Suppressor macrophage (primary cell): ENCODE results near the gene DDR1.

ENCODE experiments used
- DNase-seq, 4 experiments: peaks; one replicate each; pipeline ENCODE4 v3.0.0-alpha.2; 2020 to 2022

DDR1 gene

GRCh38 chr6:30881392-30882203 lies 2.7 kb upstream of the DDR1 start:
- DNase-seq: no peak

GRCh38 chr6:30882204-30882758 lies 2.0 kb upstream of the DDR1 start:
- DNase-seq: no peak

- DNase-seq: no peak
Measured at GRCh38 chr6:30882759-30883684, 1.3 kb upstream of the DDR1 start.

- DNase-seq: peak in 3 of 4 experiments; percentile 36 to 55 (median 53)
Measured at GRCh38 chr6:30884521-30885480, 482 bp downstream of the DDR1 start.

GRCh38 chr6:30885481-30885998 lies 1.2 kb downstream of the DDR1 start:
- no peak for DNase-seq

- no peak for DNase-seq
Measured at GRCh38 chr6:30885999-30886896, 1.9 kb downstream of the DDR1 start.

- no peak for DNase-seq
Measured at GRCh38 chr6:30886897-30887255, 2.6 kb downstream of the DDR1 start.

GRCh38 chr6:30887901-30888815 lies 3.8 kb downstream of the DDR1 start:
- DNase-seq: no peak

GRCh38 chr6:30888816-30889495 lies 4.6 kb downstream of the DDR1 start:
- no peak for DNase-seq

GRCh38 chr6:30889496-30889885 lies 5.2 kb downstream of the DDR1 start:
- no peak for DNase-seq

GRCh38 chr6:30889921-30890645 lies 5.8 kb downstream of the DDR1 start:
- no peak for DNase-seq

- DNase-seq: no peak
Measured at GRCh38 chr6:30890646-30891449, 6.5 kb downstream of the DDR1 start.

- no peak for DNase-seq
Measured at GRCh38 chr6:30891450-30891723, 7.1 kb downstream of the DDR1 start.

GRCh38 chr6:30891816-30892538 lies 7.7 kb downstream of the DDR1 start:
- no peak for DNase-seq

- no peak for DNase-seq
Measured at GRCh38 chr6:30893001-30893591, 8.8 kb downstream of the DDR1 start.

- no peak for DNase-seq
Measured at GRCh38 chr6:30893666-30894065, 9.3 kb downstream of the DDR1 start.

GRCh38 chr6:30894381-30894780 lies 10.1 kb downstream of the DDR1 start:
- DNase-seq: no peak
